ENCODE measurements around the gene EPM2A. TPM values are rescaled to one million over a fixed set of nuclear protein-coding genes. Genes with fewer than 3 reads are reported as not detected.
A peak's percentile ranks its signal among the peaks of the same experiment; 100 is the strongest.

Gene EPM2A
- total and polyA plus RNA-seq, 2 experiments from 2014 or later = 6.9 to 9.3 TPM

DNA sequence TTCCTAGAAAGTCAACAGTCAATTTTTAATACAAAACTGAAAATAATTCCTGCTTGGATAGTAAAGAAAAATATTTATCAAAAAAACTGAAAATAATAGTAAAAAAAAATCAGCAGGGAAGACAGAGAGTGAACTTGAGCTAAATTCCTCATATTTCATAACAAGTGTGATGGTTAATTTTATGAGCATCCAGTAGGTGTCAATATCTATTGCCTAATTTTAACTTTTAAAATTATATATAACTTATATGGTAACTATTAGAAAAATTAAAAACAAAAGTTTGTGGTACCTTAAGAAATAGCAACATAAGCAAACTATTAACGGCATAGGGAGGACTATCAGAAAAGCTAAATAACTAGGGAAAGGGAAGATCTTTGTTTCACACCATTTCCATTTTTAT lies 2.1 kb downstream of the EPM2A start:
- Histone ChIP-seq H3K36me3 (replicated peaks; ENCODE audit: insufficient read depth, low read depth) (no peaks in the 10 kb centered on the region), H3K9me2 (replicated peaks; ENCODE audit: insufficient read depth) (no peaks in the 10 kb centered on the region), H3K4me2 (peak overlapping the region; percentile 89), H3K4me1 (ENCODE audit: insufficient read depth) (peaks cover 7% of the 10 kb centered on the region), H2AFZ (no peak overlapping the region), H3K79me2 (peaks cover 10% of the 10 kb centered on the region), H3K27me3 (no peaks in the 10 kb centered on the region), H3K9me3 (ENCODE audit: low read depth) (no peaks in the 10 kb centered on the region), H3K4me3 (no peak overlapping the region), H4K20me1 (ENCODE audit: insufficient read depth, poor library complexity, severe bottlenecking) (no peaks in the 10 kb centered on the region), H3K27ac (no peak overlapping the region)
- DNase-seq (ENCODE audit: low spot score) = no peak
- WGBS (ENCODE audit: low lambda C conversion rate, missing lambda C conversion rate) = 90% methylated on average over 1 of the region's 1 CpG
- no peak for TF ChIP-seq EZH2phosphoT487 (IDR thresholded peaks at IDR 0.05; ENCODE audit: low read depth, severe bottlenecking, unreplicated experiment)
- TF ChIP-seq, protein P1, sequence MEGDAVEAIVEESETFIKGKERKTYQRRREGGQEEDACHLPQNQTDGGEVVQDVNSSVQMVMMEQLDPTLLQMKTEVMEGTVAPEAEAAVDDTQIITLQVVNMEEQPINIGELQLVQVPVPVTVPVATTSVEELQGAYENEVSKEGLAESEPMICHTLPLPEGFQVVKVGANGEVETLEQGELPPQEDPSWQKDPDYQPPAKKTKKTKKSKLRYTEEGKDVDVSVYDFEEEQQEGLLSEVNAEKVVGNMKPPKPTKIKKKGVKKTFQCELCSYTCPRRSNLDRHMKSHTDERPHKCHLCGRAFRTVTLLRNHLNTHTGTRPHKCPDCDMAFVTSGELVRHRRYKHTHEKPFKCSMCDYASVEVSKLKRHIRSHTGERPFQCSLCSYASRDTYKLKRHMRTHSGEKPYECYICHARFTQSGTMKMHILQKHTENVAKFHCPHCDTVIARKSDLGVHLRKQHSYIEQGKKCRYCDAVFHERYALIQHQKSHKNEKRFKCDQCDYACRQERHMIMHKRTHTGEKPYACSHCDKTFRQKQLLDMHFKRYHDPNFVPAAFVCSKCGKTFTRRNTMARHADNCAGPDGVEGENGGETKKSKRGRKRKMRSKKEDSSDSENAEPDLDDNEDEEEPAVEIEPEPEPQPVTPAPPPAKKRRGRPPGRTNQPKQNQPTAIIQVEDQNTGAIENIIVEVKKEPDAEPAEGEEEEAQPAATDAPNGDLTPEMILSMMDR (IDR thresholded peaks at IDR 0.05; ENCODE audit: poor library complexity) = no peak
- no peak for TF ChIP-seq EZH2 (IDR thresholded peaks at IDR 0.05; ENCODE audit: borderline replicate concordance)

DNA sequence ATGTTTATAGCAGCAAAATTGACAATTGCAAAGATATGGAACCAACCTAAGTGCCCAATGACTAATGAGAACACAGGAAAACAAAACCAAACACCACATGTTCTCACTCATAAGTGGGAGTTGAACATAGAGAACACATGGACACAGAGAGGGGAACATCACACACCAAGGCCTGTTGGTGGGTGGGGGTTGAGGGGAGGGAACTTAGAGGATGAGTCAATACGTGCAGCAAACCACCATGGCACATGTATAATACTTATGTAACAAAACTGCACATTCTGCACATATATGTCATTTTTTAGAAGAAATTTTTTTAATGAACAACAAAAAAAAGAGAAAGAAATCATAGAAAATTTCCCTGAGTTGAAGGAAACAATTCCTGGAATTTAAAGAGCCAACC lies 3.9 kb downstream of the EPM2A start:
- Histone ChIP-seq H3K9me3 (ENCODE audit: low read depth) (no peaks in the 10 kb centered on the region), H3K27me3 (no peaks in the 10 kb centered on the region), H3K27ac (no peak overlapping the region), H2AFZ (no peak overlapping the region), H3K4me3 (no peak overlapping the region), H3K36me3 (replicated peaks; ENCODE audit: insufficient read depth, low read depth) (no peaks in the 10 kb centered on the region), H4K20me1 (ENCODE audit: insufficient read depth, poor library complexity, severe bottlenecking) (no peaks in the 10 kb centered on the region), H3K4me1 (ENCODE audit: insufficient read depth) (peaks cover 7% of the 10 kb centered on the region), H3K9me2 (replicated peaks; ENCODE audit: insufficient read depth) (no peaks in the 10 kb centered on the region), H3K79me2 (peaks cover 10% of the 10 kb centered on the region), H3K4me2 (no peak overlapping the region)
- DNase-seq (ENCODE audit: low spot score) = no peak
- TF ChIP-seq, protein P1 (IDR thresholded peaks at IDR 0.05; ENCODE audit: poor library complexity) = no peak
- no peak for TF ChIP-seq EZH2phosphoT487 (IDR thresholded peaks at IDR 0.05; ENCODE audit: low read depth, severe bottlenecking, unreplicated experiment)
- 90% methylated on average over 1 of the region's 1 CpG for WGBS (ENCODE audit: low lambda C conversion rate, missing lambda C conversion rate)

DNA sequence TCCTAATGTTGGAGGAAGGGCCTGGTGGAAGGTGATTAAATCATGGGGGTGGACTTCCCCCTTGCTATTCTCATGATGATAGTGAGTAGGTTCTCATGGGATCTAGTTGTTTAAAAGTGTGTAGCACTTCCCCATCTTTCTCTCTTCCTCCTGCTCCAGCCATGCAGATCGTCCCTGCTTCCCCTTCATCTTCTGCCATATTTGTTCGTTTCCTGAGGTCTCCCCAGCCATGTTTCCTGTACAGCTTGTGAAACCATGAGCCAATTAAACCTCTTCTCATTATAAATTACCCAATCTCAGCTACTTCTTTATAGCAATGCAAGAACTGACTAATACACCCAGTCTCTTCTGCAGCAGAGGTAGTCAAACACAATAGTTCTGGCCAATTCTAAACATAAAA lies 5.4 kb downstream of the EPM2A start:
- peaks cover 7% of the 10 kb centered on the region for H3K4me1 ChIP-seq (ENCODE audit: insufficient read depth)
- no peak overlapping the region for H3K27ac ChIP-seq
- TF ChIP-seq, protein P1 (IDR thresholded peaks at IDR 0.05; ENCODE audit: poor library complexity) = no peak
- TF ChIP-seq EZH2phosphoT487 (IDR thresholded peaks at IDR 0.05; ENCODE audit: low read depth, severe bottlenecking, unreplicated experiment) (no peak), EZH2 (IDR thresholded peaks at IDR 0.05; ENCODE audit: borderline replicate concordance) (no peak)
- H3K36me3 ChIP-seq (replicated peaks; ENCODE audit: insufficient read depth, low read depth) = no peaks in the 10 kb centered on the region
- no peaks in the 10 kb centered on the region for H3K9me3 ChIP-seq (ENCODE audit: low read depth)
- H3K79me2 ChIP-seq = peaks cover 12% of the 10 kb centered on the region
- H2AFZ ChIP-seq = no peak overlapping the region
- H4K20me1 ChIP-seq (ENCODE audit: insufficient read depth, poor library complexity, severe bottlenecking) = no peaks in the 10 kb centered on the region
- 96% methylated on average over 2 of the region's 2 CpGs for WGBS (ENCODE audit: low lambda C conversion rate, missing lambda C conversion rate)
- no peaks in the 10 kb centered on the region for H3K27me3 ChIP-seq
- H3K4me2 ChIP-seq = no peak overlapping the region
- no peak for DNase-seq (ENCODE audit: low spot score)
- no peak overlapping the region for H3K4me3 ChIP-seq
- H3K9me2 ChIP-seq (replicated peaks; ENCODE audit: insufficient read depth) = no peaks in the 10 kb centered on the region
